ENCODE data around the gene TESMIN.

The TESMIN gene

DNA sequence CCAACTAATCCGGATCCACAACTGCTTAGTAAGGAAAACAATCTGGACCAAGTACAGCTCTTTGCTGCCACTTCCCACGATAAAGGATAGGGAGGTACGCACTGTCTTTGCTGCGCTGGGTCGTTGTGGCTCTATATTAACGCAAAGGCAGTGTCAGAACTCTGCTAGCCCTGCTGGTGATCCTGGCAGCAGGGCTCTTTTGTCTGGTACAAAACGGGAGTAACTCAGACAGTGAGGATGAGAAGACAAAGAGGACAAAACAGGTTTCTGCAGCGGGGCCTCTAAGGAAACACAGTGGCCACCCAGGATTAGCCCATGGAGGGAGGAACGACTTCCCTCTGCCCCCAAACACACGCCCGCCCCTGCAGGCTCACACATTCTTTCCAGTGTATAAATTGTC is 40.9 kb downstream of the TESMIN start:
- no peak for DNase-seq (ENCODE audit: low read depth, low spot score)

DNA sequence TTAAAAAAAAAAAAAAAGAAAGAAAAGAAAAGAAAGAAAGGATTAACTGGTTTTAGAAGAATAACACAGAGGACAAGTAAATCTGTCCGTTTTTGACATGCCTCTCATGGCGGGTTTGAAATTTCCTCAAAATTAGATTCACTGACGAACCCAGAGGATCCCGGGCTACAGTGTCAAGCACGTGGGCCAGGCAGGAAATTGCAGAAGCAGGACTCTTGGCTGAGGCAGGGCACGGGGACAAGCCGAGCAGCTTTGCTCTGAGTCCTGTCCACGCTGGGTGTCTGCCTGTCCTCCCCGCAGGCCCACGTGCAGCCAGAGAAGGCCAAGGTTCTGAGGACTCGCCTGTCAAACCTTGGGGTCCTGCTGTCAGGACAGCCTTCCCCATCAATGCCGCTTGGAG is 42.3 kb downstream of the TESMIN start:
- DNase-seq (ENCODE audit: low read depth, low spot score), result no peak

DNA sequence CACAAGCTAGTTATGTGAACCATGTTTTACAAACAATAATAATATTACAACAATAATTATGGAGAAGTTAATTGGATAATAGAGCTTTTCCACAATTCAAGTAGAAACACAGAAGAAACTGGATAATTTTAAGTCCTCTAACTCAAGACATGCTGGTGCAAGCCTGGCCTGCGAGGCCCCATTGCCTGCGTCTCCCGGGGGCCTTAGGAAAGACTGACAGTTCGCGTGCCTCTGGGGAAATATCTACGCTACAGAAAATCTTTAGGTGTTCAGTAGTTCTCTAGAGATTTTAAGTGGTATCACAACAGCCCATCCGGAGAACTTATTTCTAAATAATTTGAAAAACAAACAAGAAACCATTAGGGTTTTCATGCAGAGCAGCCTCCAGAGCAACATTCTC is 43.8 kb downstream of the TESMIN start:
- DNase-seq (ENCODE audit: low read depth, low spot score), result no peak

DNA sequence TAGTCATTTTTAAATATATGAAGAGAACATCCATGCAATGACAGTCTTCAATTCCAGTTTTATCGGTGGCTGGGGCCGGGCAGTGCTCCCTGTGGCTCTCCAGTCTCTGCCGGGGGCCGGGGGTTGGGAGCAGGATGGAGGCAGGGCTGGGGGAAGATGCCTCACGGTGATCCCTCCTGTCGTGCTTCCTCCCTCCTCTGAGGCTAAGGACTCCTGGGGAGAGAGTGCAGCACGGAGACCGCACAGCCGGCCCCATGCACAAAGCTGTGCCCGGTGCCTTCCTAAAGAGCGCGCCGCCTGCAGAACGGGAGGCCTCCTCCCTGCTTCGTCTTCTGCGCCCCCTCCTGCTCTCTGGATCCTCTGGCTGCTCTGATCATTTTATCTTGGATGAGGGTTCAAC is 46.4 kb downstream of the TESMIN start:
- DNase-seq (ENCODE audit: low read depth, low spot score), result no peak

DNA sequence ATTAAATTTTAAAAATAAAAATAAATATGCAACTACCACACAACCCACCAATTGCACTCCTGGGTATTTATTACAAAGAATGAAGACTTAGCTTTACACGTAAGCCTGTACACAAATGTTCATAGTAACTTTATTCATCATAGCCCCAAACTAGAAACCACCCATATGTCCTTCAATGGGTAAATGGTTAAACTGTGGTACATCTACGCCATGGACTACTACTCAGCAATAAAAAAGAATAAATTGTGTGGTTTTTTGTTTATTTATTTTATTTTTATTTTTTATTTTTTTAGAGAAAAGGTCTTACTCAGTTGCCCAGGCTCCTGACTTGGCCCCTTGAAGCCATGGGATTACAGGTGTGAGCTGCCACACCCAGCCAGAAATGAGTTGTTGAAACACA is 52.3 kb downstream of the TESMIN start:
- DNase-seq (ENCODE audit: low read depth, low spot score), result no peak

DNA sequence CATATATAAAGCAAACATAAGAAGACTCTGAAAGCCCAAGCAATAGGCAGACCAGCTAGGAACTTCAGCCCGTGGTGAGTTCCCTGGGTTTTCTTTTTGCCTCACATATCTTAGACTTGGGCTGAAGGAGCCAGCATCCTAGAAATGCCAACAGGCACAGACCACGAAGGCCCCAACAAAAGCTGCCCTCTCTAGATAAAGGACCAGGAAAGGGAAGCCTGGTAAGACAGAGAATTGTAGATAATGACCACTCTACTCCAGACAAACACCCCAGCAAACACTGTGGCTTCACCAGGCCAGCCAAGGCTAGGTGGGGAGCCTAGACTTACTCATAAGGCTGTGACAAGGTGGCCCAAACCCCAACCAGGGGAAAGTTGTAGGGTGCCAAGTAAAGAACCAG is 55.8 kb downstream of the TESMIN start:
- no peak for DNase-seq (ENCODE audit: low read depth, low spot score)

DNA sequence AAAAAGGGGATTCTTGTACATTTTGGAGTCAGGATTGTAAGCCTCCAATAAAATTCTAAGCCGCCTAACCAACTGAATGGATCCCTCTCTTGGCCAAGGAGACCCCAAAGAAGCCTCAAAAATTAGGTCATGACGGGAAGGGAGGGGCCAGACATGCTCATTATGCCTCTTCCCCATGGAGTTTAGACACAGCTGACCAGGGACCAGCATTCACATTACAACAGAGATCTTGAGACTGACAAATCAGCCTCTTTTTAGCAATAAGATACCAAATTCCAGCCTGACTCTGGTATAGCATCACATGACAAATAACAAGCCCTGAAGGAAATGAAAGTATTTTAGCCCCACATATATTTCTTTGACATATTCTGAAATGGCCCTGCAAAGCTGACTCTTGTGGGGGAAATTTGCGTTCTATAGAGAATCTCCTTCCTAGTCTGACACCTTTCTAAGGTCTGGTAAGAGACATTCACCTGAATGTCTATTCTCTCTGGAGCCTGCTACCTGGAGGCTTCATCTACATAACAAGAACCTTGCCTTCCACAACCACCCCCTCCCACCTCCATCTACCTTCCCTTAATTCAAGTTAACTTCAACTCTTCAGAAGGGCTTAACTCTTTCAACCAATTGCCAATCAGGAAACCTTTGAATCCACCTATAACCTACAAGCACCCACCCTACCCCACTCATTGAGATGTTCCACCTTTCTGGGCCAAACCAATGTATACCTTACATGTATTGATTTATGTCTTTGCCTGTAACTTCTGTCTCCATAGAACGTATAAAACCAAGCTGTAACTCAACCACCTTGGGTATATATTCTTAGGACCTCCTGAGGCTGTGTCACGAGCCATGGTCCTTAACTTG is 56.7 kb downstream of the TESMIN start:
- no peak for DNase-seq (ENCODE audit: low read depth, low spot score)

DNA sequence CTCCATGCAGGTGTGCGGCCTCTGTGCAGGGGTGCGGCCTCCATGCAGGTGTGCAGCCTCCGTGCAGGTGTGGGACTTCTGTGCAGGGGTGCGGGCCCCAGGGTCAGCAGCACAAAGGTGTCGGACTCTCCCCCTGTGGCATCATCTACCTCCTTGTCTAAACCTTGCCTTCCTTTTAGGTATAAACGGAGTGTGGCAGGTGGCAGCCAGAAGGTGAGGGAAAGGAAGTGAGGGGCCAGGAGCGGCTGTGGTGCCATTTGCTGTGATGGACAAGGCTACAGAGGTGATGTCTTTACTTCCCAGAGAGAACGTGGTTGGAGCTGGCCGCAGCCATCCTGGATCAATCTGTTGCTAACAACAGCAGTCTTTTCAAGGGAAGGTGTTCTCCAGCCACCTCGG is 57.8 kb downstream of the TESMIN start:
- no peak for DNase-seq (ENCODE audit: low read depth, low spot score)

DNA sequence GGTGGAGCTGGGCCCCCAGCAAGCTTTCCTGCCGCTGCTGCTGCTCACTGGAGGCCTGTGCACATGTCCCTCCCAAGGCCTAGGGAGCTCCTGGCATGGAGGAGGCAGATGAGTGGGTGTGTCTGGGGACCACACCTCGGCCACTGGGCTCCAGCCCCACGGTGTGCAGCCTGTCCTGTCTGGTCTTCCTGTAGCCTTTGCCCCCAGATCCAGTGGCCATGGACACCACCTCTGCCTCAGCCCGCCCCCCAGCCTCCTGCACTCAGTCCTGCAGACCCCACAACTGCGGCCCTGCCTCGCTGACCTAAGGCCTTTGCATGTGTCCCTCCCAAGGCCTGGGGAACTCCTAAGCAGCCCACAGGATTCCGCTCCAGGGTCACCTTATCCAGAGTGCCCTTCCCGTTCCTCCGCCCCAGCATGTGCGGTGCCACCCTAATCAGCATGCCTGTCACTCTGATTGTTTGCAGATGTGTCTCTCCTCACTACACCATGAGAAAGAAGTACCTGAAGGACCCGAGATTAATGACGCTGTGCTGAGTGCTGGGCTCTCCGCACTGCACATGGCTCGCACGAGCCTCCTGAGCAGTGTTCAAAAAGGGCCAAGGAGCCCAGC is 58.3 kb downstream of the TESMIN start:
- no peak for DNase-seq (ENCODE audit: low read depth, low spot score)

DNA sequence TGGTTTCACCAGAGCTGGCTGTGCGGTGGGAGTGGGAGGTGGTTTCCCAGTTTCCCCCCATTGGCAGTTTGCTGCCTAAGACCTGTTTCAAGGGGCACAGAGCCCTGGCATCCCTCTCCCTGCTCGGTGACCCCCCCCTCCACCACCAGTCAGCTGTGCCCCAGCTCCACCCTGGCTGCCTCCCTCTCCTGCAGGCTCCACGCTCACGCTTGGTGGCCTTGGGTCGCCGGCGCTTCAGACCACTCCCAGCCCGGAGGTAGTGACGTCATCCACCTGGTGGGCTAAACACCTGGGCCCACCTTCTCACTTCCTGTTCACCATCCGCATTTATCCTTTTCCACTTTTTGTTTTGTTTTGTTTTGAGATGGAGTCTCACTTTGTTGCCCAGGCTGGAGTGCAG is 59.2 kb downstream of the TESMIN start:
- DNase-seq (ENCODE audit: low read depth, low spot score), result no peak

DNA sequence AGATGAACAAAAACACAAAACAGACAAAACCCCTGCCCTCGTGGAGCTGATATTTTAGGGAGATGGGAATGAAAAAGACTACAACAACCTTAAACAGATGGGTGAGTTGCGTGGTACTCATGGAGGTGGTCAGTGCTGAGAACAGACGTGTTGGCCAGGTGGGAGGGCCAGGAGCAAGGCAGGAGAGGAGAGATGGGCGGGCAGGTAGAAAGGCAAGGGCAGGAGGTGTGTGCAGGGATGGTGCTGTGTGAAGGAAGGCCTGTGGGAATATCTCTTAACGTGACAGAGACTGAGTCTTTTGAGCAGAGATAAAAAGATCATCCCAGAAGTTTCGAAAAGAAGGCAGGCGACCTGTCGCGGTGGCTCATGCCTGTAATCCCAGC is 59.9 kb downstream of the TESMIN start:
- no peak for DNase-seq (ENCODE audit: low read depth, low spot score)

DNA sequence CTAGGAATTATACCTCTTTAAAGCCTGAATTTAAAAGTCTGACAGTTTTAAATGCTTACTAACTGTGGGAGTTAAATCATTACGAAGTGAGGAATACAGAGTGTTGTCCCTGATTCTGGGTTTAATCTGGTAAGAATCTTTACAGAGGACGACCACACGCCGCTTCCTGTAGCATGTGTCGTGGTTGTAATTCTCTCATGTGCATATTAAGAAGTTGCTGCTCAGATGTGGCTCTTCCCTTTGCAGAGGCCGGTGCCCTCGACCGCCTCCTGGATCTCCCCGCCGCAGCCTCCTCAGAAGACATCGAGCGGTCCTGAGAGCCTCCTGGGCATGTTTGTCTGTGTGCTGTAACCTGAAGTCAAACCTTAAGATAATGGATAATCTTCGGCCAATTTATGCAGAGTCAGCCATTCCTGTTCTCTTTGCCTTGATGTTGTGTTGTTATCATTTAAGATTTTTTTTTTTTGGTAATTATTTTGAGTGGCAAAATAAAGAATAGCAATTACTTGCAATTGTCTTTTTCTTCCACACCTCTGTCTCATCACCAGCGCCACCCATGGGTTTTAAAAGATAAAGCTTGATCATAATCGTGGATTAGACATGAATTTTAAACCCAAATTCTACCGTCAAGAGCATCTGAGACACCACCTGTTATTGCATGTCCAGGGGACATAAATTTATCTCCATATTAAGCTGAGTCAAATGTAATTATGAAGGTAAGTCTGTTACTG is 60.5 kb downstream of the TESMIN start:
- no peak for DNase-seq (ENCODE audit: low read depth, low spot score)

DNA sequence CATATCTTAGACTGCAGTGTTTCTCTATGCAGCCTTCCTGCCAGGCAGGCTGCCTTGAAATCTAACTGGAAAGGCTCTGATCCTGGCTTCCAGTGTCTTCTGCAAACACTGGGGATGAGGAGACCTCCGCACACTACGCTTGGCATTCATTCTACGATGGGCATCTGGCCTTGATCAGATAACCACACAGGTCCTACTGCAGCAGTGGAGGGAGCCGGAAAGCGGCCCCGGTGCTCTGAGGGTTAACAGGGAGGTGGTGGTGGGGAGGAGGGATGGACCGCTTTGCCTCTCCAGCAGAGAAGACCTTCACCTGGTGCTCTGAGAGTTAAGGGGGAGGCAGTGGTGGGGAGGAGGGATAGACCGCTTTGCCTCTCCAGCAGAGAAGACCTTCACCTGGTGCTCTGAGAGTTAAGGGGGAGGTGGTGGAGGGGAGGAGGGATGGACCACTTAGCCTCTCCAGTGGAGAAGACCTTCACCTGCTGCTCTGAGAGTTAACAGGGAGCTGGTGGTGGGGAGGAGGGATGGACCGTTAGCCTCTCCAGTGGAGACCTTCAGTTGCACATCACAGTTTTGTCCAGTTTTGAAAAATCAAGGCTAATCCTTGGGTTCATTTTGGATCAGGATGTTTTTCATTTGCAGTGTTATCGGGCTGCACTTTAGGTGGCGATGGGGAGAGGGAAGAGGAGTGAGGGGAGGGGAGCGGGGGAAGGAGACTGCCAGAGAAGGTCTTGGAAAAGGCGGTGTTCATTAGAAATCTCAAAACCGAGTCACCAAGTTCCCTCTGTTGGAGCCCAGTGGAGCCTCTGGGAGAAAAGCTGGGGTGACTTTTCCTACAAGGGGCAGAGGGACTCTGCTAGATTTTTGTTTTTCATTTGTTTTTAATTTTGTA is 61.3 kb downstream of the TESMIN start:
- DNase-seq (ENCODE audit: low read depth, low spot score), result no peak

DNA sequence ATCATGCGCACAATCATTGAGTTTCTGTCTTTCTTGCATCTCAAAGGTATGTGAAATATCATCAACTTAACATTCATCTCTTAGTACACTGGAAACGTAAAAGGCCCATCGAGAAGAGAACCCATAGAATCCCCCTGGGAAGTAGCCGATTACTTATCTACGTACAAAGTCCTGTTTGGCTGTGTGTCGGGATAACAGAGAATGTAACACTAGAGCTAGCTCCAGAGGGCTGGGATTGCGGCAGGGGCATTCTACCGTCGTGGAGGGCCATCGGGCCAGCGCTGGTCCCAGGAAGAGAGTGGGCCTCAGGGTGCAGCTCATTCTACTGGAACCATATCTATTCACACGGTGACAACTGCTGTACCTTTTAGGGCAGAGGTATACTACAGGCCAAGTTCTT is 62.4 kb downstream of the TESMIN start:
- no peak for DNase-seq (ENCODE audit: low read depth, low spot score)

DNA sequence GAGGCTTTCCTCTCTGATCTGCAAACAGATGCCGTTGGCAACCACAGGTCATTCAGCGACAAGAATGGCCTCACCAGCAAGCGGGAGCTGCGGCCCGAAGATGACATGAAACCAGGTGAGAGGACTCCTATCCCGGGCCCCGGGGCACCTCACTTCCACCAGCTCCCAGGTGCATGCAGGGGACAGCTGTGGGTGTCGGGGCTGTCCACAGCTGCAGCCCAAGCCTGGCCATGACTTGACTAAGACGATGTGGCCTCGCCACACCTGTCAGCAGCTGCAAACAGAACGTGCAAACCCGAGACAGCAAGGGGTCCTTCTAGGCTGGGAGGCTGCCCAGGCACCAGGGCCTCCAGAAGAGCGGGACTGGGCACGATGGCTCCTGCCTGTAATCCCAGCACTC is 63.3 kb downstream of the TESMIN start:
- no peak for DNase-seq (ENCODE audit: low read depth, low spot score)

DNA sequence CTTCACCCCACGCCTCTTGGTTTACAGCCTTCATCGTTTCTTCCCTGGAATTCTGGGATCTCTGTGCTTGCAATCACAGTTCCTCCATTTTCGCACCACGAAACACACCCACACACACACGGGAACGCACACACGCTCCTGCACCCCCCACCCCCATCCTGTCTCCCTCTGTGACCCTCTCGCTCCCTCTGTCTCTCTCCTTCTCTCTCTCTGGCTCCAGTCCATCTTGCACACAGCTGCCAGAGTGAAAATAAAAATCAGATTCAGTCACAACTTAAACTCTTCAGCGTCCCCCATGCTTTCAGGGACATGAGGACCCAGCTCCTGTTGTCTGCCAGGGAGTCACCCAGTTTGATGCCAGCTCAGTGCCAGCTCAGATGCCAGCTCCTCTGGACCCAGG is 64.0 kb downstream of the TESMIN start:
- no peak for DNase-seq (ENCODE audit: low read depth, low spot score)

DNA sequence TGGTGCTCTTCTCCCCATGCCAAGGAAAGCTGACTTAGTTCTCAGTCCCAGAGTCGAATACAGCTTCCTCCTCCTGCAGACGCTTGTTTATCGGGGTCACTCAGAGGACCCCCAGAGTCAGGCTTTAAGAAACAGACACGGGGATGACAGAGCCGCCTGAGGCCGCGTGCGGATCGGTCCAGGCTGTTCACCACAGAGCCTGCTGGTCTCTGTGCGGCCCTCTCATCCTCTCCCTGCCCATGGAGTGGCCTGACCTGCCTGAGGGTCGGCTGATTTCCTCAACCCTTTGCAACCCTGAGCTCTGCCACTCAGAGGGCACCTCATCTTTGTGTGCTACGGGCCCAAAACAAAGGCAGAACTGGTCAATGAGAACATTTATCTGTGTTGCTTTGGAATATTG is 64.8 kb downstream of the TESMIN start:
- no peak for DNase-seq (ENCODE audit: low read depth, low spot score)

DNA sequence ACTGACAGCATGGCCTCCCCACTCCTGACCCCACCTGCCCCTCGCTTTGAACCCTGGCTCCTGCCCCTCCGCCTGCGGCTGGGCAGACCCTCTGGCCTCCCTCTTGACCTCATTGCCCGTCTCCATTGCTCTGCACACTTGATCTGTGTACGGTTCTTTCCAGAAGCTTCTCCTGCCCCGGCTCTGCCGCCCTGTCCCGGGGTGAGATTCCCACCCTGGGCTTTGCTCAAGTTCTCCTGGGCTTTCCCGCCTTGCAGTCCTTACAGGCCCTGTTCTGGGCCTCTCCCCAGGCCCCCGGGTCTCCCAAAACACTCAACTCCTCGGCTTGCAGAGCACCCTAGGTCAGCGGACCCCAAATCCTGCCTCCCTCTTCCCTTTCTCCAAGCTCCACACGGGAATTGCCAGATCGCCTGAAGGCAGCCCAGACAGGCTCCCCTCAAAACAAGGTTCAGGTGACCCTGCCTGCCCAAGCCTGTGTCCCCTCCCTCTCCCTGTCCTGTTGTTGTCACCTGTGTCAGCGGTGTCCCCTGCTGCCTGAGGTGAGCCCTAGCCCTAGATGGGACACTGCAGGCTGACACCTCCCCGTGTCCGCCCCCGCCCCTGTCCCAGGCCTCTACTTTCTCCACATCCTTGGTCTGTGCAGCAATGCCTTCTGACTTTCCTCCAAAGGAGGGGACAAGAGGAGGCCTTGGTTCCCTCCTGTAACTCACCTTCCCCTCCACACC is 65.5 kb downstream of the TESMIN start:
- no peak for DNase-seq (ENCODE audit: low read depth, low spot score)

DNA sequence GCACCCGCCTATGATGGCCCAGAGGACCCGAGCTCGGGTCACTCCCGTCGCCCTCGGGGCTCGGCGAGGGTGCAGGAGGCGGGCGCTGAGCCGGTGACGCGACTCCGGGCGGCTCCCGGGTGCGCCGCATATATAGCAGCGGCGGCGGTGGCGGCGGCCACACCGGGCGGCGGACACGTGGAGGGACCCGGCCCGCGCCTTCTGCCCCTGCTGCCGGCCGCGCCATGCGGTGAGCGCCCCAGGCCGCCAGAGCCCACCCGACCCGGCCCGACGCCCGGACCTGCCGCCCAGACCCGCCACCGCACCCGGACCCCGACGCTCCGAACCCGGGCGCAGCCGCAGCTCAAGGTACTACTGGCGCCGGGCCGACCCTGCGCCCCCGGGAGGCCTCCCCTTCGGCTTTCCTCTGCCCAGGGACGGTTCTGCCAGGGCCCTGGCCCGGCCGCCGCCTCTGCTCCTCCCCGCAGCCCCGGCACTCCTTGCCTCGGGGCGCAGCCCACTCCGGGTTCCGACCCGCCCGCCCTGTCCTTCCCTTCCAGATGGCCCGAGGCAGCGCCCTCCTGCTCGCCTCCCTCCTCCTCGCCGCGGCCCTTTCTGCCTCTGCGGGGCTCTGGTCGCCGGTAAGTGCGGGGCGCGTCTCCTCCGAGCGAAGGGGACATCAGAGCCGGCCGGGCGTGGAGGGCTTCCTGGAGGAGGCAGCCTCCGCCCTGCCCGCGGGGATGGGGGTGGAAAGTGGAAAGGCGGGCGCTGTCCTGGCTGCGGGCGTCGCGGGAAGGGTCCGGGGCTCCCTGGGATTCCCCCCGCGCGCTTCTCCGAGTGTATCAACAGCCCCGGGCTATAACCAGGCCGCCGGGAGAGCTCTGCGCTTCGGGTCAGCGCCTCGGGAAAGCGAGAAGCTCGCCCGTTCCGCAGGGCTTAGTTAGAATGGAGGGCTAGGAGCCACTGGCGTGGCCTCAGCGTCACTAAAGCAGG is 66.6 kb downstream of the TESMIN start, which contains the start of gene GAL:
GAL (plus strand) TSS at position 160 of the 972 bp plus-strand sequence; CDS start at position 540, 380 bp downstream.
- DNase-seq (ENCODE audit: low read depth, low spot score), result no peak

Measured in smooth muscle cell of the brain vasculature (primary cell).